ENCODE results near the gene TMEM128.

The TMEM128 gene

DNA sequence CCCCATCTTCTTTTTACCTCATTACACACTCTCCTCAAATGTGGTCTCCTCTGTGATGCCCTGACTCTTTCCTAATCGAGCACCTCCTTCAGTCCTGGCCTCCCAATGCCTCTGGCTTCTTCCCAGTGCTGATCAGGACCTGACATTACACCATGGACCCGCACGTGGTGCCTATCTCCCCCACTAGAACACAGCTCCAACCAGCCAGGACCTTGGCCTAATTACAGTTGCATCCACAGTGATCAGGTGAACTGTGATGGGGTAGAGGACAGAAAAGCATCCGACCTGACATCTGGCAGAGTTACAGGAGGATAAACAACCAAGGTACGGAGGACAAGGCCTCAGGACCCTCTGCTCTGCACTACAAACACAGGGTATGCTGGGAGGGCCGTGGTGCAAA, 29.5 kb upstream of the TMEM128 start:
- TF ChIP-seq, protein P1, sequence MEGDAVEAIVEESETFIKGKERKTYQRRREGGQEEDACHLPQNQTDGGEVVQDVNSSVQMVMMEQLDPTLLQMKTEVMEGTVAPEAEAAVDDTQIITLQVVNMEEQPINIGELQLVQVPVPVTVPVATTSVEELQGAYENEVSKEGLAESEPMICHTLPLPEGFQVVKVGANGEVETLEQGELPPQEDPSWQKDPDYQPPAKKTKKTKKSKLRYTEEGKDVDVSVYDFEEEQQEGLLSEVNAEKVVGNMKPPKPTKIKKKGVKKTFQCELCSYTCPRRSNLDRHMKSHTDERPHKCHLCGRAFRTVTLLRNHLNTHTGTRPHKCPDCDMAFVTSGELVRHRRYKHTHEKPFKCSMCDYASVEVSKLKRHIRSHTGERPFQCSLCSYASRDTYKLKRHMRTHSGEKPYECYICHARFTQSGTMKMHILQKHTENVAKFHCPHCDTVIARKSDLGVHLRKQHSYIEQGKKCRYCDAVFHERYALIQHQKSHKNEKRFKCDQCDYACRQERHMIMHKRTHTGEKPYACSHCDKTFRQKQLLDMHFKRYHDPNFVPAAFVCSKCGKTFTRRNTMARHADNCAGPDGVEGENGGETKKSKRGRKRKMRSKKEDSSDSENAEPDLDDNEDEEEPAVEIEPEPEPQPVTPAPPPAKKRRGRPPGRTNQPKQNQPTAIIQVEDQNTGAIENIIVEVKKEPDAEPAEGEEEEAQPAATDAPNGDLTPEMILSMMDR (conservative IDR thresholded peaks at IDR 0.05; ENCODE audit: low read length) = no peak
- TF ChIP-seq EZH2phosphoT487 (IDR thresholded peaks at IDR 0.05; ENCODE audit: borderline replicate concordance) = no peak
- H3F3A ChIP-seq (ENCODE audit: low read depth) = no peaks in the 10 kb centered on the region
- H4K20me1 ChIP-seq (ENCODE audit: insufficient read depth, low read length, poor library complexity, severe bottlenecking) = no peaks in the 10 kb centered on the region
- no peak overlapping the region for H3K9ac ChIP-seq (ENCODE audit: low read depth, low read length, poor library complexity, severe bottlenecking)
- H3K9me2 ChIP-seq (replicated peaks; ENCODE audit: low read depth, low read length) = no peaks in the 10 kb centered on the region
- H3K4me1 ChIP-seq (ENCODE audit: insufficient read depth, low read length, poor library complexity, severe bottlenecking) = no peaks in the 10 kb centered on the region
- peaks cover 89% of the 10 kb centered on the region; the same call in 1 of the 2 replicates for H3K36me3 ChIP-seq (ENCODE audit: insufficient read depth, low read length)
- H2AFZ ChIP-seq (ENCODE audit: low read length) = no peak overlapping the region
- H3K4me3 ChIP-seq (ENCODE audit: low read length, poor library complexity, severe bottlenecking) = no peak overlapping the region
- no peaks in the 10 kb centered on the region for H3K27me3 ChIP-seq (ENCODE audit: insufficient read depth, low read length, poor library complexity, severe bottlenecking)
- H3K79me2 ChIP-seq (ENCODE audit: insufficient read depth, low read length) = 0 out of 2 replicates have a peak, but pooled peaks cover under 1% of the 10 kb centered on the region
- no peaks in the 10 kb centered on the region for H3K9me3 ChIP-seq (ENCODE audit: insufficient read depth, low read depth, low read length)
- H3K4me2 ChIP-seq (ENCODE audit: low read depth, low read length, poor library complexity, severe bottlenecking) = no peak overlapping the region

DNA sequence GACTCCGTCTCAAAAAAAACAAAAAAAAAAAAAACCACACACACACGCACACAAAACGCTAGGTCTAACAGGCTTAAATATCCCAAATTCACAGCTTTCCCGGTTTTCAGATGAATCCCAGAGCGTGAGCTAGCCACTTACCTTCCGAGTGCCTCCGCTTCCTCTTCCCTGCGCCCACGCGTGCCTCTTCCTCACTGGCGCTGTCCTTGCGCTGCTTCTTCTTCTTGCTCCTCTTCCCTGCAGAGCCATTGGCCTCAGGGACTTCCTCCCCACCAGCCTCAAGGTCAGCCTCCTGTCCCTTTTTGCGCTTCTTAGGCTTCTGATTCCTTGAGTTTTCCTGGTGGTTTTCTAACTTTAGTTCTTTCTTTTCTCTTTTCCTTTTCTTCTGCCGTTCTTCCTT, 26.2 kb upstream of the TMEM128 start:
- no peaks in the 10 kb centered on the region for H3K9me3 ChIP-seq (ENCODE audit: insufficient read depth, low read depth, low read length)
- no peaks in the 10 kb centered on the region for H3K27me3 ChIP-seq (ENCODE audit: insufficient read depth, low read length, poor library complexity, severe bottlenecking)
- no peak overlapping the region for H3K4me2 ChIP-seq (ENCODE audit: low read depth, low read length, poor library complexity, severe bottlenecking)
- H3K4me1 ChIP-seq (ENCODE audit: insufficient read depth, low read length, poor library complexity, severe bottlenecking) = no peaks in the 10 kb centered on the region
- TF ChIP-seq, protein P1 (conservative IDR thresholded peaks at IDR 0.05; ENCODE audit: low read length) = no peak
- no peak for TF ChIP-seq EZH2phosphoT487 (IDR thresholded peaks at IDR 0.05; ENCODE audit: borderline replicate concordance)
- H3K4me3 ChIP-seq (ENCODE audit: low read length, poor library complexity, severe bottlenecking) = no peak overlapping the region
- no peaks in the 10 kb centered on the region for H4K20me1 ChIP-seq (ENCODE audit: insufficient read depth, low read length, poor library complexity, severe bottlenecking)
- H3K36me3 ChIP-seq (ENCODE audit: insufficient read depth, low read length) = peaks cover 82% of the 10 kb centered on the region; the same call in 1 of the 2 replicates
- no peak overlapping the region for H2AFZ ChIP-seq (ENCODE audit: low read length)
- no peaks in the 10 kb centered on the region for H3F3A ChIP-seq (ENCODE audit: low read depth)
- no peaks in the 10 kb centered on the region for H3K79me2 ChIP-seq (ENCODE audit: insufficient read depth, low read length)
- no peak overlapping the region for H3K9ac ChIP-seq (ENCODE audit: low read depth, low read length, poor library complexity, severe bottlenecking)
- H3K9me2 ChIP-seq (replicated peaks; ENCODE audit: low read depth, low read length) = no peaks in the 10 kb centered on the region

DNA sequence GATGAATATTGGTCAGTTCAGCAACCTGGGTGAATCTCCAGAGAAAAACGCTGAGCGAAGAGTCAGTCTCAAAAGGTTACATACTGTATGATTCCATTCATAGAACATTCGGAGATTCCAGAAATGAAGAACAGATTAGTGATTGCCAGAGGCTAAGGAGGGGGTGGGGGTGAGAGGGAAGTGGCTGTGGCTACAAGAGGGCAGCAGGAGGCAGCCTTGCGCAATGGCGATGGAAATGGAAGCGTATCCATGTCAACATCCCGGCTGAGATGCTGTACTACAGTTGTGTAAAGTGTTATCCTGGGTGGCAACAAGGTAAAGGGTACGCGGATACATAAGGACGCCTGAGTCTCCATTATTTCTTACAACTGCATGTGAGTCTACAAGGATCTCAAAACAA, 23.9 kb upstream of the TMEM128 start:
- no peak overlapping the region for H3K4me2 ChIP-seq (ENCODE audit: low read depth, low read length, poor library complexity, severe bottlenecking)
- no peak overlapping the region for H3K9ac ChIP-seq (ENCODE audit: low read depth, low read length, poor library complexity, severe bottlenecking)
- TF ChIP-seq, protein P1 (conservative IDR thresholded peaks at IDR 0.05; ENCODE audit: low read length) = 0 out of 2 replicates have a peak, but pooled peaks have one; percentile 14
- TF ChIP-seq EZH2phosphoT487 (IDR thresholded peaks at IDR 0.05; ENCODE audit: borderline replicate concordance) = no peak
- H4K20me1 ChIP-seq (ENCODE audit: insufficient read depth, low read length, poor library complexity, severe bottlenecking) = no peaks in the 10 kb centered on the region
- H3K9me2 ChIP-seq (replicated peaks; ENCODE audit: low read depth, low read length) = no peaks in the 10 kb centered on the region
- peaks cover 77% of the 10 kb centered on the region; the same call in 1 of the 2 replicates for H3K36me3 ChIP-seq (ENCODE audit: insufficient read depth, low read length)
- no peaks in the 10 kb centered on the region for H3K4me1 ChIP-seq (ENCODE audit: insufficient read depth, low read length, poor library complexity, severe bottlenecking)
- no peaks in the 10 kb centered on the region for H3K27me3 ChIP-seq (ENCODE audit: insufficient read depth, low read length, poor library complexity, severe bottlenecking)
- no peaks in the 10 kb centered on the region for H3F3A ChIP-seq (ENCODE audit: low read depth)
- H3K9me3 ChIP-seq (ENCODE audit: insufficient read depth, low read depth, low read length) = no peaks in the 10 kb centered on the region
- no peak overlapping the region for H3K4me3 ChIP-seq (ENCODE audit: low read length, poor library complexity, severe bottlenecking)
- no peak overlapping the region for H2AFZ ChIP-seq (ENCODE audit: low read length)
- H3K79me2 ChIP-seq (ENCODE audit: insufficient read depth, low read length) = no peaks in the 10 kb centered on the region
